ENCODE results near the gene RTP3. TPM values are rescaled to one million over a fixed set of nuclear protein-coding genes. Genes with fewer than 3 reads are reported as not detected.

The RTP3 gene
- total and polyA plus RNA-seq, 2 experiments from 2014 or later, result 0.16 TPM; not detected in 1

- ATAC-seq (no peak), DNase-seq (ENCODE audit: low spot score) (no peak)
- Mint-ChIP-seq H3K4me3 (no peak overlapping the region), H3K27me3 (ENCODE audit: insufficient read depth, low read depth, poor library complexity) (peaks cover 20% of the 10 kb centered on the region), H3K27ac (no peak overlapping the region), H3K9me3 (no peaks in the 10 kb centered on the region; the same call in 1 of the 3 replicates), H3K4me1 (peaks cover 2% of the 10 kb centered on the region), H3K36me3 (ENCODE audit: low read depth) (no peaks in the 10 kb centered on the region)
- TF ChIP-seq ETS1 (IDR thresholded peaks at IDR 0.05) (no peak), EZH2 (IDR thresholded peaks at IDR 0.05; ENCODE audit: low read depth, unreplicated experiment) (no peak), EZH2phosphoT487 (IDR thresholded peaks at IDR 0.05; ENCODE audit: unreplicated experiment) (no peak), ZNF114 (CRISPR knock-in tag; IDR thresholded peaks at IDR 0.05) (no peak), CREB1 (CRISPR knock-in tag; IDR thresholded peaks at IDR 0.05; ENCODE audit: low read depth) (no peak), JUNB (IDR thresholded peaks at IDR 0.05; ENCODE audit: unreplicated experiment) (no peak), STAT1 (IDR thresholded peaks at IDR 0.05; ENCODE audit: unreplicated experiment) (no peak), POLR2AphosphoS5 (IDR thresholded peaks at IDR 0.05; ENCODE audit: low read depth) (no peak)
- TF ChIP-seq, protein P1, sequence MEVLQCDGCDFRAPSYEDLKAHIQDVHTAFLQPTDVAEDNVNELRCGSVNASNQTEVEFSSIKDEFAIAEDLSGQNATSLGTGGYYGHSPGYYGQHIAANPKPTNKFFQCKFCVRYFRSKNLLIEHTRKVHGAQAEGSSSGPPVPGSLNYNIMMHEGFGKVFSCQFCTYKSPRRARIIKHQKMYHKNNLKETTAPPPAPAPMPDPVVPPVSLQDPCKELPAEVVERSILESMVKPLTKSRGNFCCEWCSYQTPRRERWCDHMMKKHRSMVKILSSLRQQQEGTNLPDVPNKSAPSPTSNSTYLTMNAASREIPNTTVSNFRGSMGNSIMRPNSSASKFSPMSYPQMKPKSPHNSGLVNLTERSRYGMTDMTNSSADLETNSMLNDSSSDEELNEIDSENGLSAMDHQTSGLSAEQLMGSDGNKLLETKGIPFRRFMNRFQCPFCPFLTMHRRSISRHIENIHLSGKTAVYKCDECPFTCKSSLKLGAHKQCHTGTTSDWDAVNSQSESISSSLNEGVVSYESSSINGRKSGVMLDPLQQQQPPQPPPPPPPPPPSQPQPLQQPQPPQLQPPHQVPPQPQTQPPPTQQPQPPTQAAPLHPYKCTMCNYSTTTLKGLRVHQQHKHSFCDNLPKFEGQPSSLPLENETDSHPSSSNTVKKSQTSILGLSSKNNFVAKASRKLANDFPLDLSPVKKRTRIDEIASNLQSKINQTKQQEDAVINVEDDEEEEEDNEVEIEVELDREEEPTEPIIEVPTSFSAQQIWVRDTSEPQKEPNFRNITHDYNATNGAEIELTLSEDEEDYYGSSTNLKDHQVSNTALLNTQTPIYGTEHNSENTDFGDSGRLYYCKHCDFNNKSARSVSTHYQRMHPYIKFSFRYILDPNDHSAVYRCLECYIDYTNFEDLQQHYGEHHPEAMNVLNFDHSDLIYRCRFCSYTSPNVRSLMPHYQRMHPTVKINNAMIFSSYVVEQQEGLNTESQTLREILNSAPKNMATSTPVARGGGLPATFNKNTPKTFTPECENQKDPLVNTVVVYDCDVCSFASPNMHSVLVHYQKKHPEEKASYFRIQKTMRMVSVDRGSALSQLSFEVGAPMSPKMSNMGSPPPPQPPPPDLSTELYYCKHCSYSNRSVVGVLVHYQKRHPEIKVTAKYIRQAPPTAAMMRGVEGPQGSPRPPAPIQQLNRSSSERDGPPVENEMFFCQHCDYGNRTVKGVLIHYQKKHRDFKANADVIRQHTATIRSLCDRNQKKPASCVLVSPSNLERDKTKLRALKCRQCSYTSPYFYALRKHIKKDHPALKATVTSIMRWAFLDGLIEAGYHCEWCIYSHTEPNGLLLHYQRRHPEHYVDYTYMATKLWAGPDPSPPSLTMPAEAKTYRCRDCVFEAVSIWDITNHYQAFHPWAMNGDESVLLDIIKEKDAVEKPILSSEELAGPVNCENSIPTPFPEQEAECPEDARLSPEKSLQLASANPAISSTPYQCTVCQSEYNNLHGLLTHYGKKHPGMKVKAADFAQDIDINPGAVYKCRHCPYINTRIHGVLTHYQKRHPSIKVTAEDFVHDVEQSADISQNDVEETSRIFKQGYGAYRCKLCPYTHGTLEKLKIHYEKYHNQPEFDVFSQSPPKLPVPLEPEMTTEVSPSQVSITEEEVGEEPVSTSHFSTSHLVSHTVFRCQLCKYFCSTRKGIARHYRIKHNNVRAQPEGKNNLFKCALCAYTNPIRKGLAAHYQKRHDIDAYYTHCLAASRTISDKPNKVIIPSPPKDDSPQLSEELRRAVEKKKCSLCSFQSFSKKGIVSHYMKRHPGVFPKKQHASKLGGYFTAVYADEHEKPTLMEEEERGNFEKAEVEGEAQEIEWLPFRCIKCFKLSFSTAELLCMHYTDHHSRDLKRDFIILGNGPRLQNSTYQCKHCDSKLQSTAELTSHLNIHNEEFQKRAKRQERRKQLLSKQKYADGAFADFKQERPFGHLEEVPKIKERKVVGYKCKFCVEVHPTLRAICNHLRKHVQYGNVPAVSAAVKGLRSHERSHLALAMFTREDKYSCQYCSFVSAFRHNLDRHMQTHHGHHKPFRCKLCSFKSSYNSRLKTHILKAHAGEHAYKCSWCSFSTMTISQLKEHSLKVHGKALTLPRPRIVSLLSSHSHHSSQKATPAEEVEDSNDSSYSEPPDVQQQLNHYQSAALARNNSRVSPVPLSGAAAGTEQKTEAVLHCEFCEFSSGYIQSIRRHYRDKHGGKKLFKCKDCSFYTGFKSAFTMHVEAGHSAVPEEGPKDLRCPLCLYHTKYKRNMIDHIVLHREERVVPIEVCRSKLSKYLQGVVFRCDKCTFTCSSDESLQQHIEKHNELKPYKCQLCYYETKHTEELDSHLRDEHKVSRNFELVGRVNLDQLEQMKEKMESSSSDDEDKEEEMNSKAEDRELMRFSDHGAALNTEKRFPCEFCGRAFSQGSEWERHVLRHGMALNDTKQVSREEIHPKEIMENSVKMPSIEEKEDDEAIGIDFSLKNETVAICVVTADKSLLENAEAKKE (CRISPR knock-in tag; IDR thresholded peaks at IDR 0.05), result no peak
- H3K4me3 ChIP-seq, result no peak overlapping the region
- no peak overlapping the region for H3K27ac ChIP-seq (ENCODE audit: low read depth)
- no peak overlapping the region for H2AFZ ChIP-seq
- no peaks in the 10 kb centered on the region for H3K36me3 ChIP-seq (ENCODE audit: insufficient read depth)
- no peaks in the 10 kb centered on the region for H3K79me2 ChIP-seq (replicated peaks; ENCODE audit: insufficient read depth)
- no peaks in the 10 kb centered on the region for H4K20me1 ChIP-seq (replicated peaks; ENCODE audit: insufficient read depth)
- H3K4me1 ChIP-seq (ENCODE audit: insufficient read depth), result peaks cover 6% of the 10 kb centered on the region; the same call in 1 of the 2 replicates
- H3F3A ChIP-seq (replicated peaks; ENCODE audit: low read depth), result no peaks in the 10 kb centered on the region
- peaks cover 39% of the 10 kb centered on the region for H3K27me3 ChIP-seq (ENCODE audit: insufficient read depth)
- H3K4me2 ChIP-seq, result no peak overlapping the region
- no peaks in the 10 kb centered on the region for H3K9me2 ChIP-seq (ENCODE audit: insufficient read depth)
These were observed 35.3 kb upstream of the RTP3 start for GRCh38 chr3:46462511-46462910.

All from GM23338 (cell line).